HG03521 (cell line): Measurements from ENCODE around the gene THOC1.
A peak's percentile ranks its signal among the peaks of the same experiment; 100 is the strongest.
"Not testable (repeated sequence)": the region's sequence is repeated elsewhere in the genome, so short reads cannot be mapped to it uniquely, and the experiment has no call there.

Experiments used
- ATAC-seq: cut with Tn5 transposase; IDR thresholded peaks from one replicate; pipeline ENCODE4 v1.9.1; 2021; ENCODE audit warnings: mild to moderate bottlenecking, moderate library complexity; ENCODE audit not compliant: unreplicated experiment

The THOC1 gene, protein sequence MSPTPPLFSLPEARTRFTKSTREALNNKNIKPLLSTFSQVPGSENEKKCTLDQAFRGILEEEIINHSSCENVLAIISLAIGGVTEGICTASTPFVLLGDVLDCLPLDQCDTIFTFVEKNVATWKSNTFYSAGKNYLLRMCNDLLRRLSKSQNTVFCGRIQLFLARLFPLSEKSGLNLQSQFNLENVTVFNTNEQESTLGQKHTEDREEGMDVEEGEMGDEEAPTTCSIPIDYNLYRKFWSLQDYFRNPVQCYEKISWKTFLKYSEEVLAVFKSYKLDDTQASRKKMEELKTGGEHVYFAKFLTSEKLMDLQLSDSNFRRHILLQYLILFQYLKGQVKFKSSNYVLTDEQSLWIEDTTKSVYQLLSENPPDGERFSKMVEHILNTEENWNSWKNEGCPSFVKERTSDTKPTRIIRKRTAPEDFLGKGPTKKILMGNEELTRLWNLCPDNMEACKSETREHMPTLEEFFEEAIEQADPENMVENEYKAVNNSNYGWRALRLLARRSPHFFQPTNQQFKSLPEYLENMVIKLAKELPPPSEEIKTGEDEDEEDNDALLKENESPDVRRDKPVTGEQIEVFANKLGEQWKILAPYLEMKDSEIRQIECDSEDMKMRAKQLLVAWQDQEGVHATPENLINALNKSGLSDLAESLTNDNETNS

DNA sequence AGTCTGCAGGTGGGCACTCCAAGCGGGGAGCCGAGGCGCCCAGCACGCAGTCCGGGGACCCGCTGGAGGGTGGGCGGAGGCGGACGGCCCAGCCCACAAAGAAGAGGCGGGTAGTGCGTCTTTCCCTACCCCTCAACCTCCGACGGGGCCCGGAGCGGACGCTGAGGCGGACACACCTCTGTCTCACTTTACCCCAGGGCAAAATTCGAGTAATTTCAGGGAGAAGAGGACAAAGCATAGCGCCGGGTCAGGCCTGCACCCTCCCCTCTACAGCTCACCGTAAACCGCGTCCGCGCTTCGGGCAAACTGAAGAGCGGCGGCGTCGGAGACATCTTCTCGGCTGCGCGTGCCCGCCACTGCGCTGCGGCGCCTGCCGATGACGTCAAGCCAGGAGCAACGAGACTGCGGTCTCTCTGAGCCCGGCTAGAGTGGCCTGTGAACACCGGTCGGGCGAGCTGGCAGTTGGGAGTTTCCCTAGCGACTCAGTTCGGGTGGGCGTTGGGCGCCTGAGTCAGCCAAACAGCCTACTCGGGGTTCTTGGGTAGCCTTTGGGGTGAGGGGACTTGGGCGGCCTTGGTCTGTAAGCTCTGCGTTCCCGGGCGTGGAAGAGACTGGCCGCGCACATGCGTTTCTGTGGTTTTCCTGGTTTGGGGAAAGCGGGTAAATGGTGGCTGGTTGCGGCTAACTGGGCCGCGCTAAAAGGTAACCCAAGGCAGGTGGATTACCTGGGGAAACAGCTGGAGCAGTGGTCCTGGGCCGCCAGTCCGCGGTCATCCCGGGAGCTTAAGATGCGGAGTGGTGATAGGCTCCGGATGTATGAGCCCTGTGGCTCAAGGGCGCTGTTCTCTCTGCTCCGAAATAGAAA lies at the start of gene THOC1:
TSS of gene THOC1 (minus strand) at position 360 of the 865 bp plus-strand sequence. CDS start at position 332, 28 bp downstream.
- peak; percentile 86 for ATAC-seq

DNA sequence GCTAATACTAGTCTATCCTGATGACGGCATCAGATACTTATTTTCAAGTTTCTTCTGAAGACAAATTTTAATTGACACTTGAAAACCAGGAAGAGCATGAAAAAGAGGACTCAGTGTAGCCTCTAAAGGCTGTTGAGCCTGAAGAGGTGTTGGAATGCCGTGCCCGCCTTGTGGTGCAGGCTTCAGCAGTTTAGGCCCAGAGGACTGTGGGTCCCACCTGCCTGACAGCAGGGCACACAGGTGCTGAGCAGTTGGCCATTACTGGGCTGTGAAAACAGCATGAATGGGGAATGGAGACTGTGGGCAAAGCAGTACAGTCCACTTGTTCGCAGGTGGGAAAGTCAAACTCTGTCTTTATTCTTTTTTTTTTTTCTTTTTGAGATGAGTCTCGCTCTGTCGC lies 49.8 kb upstream of the THOC1 start:
- no peak for ATAC-seq

DNA sequence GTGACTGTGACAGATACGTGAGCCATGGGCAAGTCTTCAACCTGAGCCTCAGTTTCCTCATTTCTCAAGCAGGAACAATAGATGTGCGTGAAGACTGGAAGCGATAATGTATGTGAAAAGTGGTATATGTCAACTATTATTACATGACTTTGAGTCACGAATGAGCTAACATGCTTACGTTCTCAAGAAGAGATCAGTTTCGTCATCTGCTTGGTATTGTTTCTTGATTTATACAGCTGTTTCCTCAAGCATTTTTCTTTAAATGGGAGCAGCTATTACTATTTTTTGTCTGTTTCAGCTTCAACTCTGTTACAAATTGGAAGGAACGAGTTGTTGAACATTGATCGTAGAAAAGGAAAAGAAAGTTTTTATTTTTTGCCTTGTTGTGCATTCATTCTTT lies 48.5 kb upstream of the THOC1 start:
- ATAC-seq = no peak

DNA sequence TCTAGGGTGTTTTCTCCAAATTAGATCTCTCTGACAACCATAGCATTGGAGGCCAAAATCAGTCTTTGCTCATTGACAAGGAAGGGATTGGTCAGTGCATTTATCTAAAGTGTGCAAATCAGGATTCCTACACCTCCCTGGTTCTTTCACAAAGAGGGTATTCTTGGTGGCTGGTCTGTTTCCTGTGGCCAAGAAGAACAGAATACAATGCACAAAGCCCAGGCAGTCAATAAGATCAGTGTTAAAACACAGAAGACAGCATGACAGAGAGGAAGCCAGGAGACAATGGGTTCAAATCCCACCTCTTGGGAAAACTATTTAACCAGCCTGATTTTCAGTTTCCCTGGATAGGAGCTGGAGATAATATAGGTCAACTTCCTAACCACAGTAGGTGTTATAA lies 46.1 kb upstream of the THOC1 start:
- no peak for ATAC-seq

DNA sequence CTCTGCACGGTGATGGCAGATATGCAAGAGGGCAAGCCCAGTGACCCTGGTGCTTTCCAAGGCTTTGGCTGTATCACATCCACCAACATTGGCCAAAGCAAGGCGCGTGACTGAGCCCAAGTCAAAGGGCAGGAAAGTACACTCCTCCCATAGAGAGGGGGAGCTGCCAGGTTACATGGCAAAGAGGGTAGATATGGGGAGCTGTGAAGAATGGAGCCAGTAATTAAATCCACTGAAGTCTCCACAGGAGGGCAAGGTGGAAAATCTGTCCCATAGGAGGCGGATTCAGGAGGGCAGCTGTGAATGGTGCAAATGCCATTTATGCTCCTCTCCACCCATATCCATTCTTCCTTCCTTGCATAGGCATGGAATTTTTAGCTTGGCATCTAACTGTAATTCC lies 44.6 kb upstream of the THOC1 start:
- no peak for ATAC-seq

DNA sequence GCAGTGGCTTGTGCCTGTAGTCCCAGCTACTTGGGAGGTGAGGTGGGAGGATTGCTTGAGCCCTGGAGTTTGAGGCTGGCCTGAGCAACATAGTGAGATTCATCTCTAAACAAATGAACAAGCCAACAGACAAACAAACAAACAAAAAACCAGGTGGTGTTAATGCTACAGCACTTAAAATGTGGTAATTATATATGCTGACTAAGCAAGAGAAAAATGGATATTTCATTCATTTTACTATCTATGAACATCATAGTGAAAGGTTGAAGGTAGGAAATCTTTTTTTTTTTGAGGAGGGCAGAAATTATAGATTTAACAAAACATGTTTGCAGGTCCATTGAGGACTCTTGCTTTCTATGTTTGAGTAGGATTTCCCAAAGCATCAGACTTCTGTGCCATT lies 42.2 kb upstream of the THOC1 start:
- no peak for ATAC-seq

DNA sequence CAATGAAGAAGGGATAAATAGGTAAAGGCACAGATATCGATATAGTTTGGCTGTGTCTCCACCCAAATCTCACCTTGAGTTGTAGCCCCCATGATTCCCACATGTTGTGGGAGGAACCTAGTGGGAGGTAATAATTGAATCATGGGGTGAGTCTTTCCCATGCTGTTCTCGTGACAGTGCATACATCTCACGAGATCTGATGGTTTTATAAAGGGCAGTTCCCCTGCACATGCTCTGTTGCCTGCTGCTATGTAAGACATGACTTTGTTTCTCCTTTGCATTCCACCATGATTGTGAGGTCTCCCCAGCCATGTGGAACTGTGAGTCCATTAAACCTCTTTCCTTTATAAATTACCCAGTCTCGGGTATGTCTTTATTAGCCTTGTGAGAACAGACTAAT lies 40.2 kb upstream of the THOC1 start:
- not testable (repeated sequence) for ATAC-seq

DNA sequence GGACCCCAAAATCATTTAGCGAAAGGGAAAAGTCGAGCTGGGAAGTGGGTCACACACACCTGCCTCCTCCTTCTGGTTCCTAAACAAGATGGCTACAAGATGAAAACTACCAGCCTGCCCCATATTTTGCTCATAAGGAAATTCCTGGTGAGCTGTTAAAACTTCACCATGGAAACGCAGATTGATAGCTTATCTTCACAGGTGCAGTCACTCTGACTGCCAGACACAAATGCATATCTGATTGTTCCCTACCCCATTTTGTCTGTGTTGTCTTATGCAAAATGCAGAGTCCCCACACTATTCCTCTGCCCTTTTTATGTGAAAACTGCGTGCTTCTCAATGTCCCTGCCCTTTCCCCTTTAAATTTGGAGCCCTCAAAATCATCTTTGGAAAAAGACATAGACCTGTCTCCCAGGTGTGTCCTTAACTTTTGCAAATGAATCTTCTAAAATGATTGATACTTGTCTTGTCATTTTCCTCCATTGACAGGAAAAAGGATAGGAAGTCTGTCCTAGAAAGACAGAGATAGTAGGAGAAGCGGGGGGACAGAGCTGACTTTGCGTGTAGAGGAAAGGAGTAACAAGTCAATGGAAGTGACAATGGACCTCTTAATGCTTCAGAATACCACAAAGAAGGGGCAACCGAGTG lies 38.9 kb upstream of the THOC1 start:
- ATAC-seq = no peak

DNA sequence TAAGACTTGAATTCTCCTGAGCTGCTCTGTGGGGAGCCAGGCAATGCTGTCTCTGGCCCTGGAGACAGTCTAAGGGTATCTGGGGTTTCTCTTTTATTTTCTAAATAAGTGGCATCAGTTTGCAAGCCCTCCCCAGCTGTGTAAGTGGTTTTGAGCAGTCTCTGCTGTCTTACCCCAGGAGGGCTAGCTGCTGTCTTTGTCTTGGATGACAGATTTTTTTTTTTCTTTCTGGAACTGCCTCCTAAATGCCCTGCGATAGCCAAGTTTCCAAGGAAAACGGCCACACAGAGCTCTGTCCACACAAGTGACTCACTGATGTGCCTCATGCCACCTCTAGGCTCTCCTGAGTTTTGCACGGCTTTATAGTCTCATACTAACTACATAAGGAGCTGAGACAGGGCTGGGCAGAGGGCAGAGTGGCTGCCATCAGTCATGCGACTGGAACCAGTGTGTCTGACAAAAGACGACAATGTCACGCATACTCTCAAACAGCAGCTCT lies 37.2 kb upstream of the THOC1 start:
- ATAC-seq = no peak

DNA sequence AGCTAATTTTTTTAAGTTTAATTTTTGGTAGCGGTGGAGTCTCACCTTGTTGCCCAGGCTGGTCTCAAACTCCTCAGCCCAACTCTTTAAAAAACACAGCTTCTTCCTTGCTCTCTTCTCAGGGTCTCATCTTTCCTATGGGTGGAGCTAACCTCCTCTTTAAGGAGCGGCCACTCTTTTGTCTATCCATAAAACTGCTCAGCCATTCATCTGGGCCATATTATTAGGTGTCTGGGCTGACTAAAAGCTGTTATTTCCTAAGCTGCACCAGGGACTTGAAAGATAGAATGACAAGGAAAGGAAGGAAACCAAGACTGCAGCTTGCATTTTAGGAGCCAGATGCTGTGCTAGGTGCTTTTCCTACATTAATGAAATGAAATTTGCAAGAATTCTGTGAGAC lies 35.8 kb upstream of the THOC1 start:
- no peak for ATAC-seq

DNA sequence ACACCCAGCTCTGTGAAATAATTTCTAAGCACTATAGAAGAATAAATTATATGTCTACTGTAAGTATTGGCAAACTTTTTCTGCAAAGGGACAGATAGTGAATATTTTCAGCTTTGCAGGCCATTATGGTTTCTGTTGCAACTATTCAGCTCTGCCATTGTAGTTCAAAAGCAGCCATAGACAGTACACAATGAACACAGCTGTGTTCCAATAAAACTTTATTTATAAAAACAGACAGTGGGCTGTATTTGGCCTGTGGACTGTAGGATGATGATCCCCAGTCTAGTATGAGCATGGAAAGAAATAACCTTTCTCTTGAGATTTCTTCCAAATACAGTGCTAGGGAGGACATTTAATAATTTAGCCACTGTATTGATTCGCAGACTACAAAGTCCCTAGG lies 35.2 kb upstream of the THOC1 start:
- no peak for ATAC-seq

DNA sequence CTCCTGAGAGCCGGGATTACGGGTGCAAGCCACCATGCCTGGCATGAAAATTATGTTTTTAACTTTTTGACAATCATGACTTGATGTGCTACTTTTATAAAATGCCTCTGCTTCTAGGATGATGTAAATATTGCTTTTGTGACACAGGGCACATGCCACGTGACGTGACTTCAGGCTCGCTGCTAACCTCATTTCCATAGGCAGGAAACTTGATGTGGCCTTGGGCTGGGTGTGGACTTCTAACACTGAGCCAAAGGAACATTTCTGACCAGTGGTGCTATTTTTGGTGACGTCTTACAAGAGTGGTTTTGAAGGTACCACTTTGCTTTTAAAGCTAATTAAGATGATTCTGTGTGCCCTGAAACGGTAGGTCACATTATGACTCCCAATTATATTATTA lies 34.2 kb upstream of the THOC1 start:
- no peak for ATAC-seq

DNA sequence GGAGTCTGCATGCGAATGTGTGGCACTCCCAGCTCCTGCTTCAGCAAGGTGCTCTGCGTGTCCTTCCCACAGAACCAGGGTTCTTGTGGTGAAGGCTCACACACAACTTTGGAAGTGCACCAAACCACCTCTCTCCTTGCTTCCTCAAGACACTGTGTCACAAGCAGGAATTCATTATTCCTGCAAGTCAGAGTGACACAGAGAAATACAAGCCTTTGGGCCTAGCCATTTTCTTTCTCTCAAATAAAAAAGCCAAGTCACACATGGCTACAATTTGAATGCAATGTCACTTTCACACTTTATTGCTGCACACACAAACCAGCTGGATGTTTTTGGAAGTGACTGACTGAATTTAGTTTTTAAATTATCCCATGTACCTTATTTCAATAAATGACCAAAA lies 30.1 kb upstream of the THOC1 start:
- no peak for ATAC-seq

DNA sequence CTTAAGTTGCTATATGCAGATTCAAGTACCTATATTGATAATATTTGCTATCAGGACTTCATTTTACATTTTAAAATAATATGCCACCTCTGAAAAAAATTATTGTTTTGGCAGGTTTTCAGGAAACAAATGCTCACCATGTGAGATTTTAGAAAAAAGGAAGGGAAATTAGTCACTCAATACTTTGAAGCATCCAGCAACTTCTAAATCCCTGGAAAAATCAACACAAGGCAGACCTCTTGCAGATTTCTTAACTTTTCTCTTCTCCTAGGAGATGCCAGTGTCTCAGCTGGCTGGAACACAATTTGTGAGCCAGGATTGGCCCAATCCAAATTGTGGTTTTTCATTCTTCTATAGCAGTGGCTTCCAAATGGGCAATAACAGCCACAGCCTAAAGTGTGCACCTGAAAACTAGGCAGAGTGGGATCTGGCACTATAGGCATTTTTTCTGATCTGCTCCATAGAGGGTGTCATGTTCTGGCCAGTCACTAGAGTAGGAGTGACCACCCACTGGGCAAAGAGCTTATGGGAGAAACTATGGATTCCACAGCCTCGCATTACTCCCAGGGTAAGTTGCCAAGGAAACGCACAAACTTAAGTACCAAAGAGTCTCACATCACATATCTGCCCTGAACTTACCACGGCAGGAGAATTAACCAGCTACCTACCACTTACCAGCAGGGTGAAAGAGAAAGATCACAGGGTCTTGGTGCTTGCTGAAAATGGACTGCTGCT lies 28.1 kb upstream of the THOC1 start:
- no peak for ATAC-seq

DNA sequence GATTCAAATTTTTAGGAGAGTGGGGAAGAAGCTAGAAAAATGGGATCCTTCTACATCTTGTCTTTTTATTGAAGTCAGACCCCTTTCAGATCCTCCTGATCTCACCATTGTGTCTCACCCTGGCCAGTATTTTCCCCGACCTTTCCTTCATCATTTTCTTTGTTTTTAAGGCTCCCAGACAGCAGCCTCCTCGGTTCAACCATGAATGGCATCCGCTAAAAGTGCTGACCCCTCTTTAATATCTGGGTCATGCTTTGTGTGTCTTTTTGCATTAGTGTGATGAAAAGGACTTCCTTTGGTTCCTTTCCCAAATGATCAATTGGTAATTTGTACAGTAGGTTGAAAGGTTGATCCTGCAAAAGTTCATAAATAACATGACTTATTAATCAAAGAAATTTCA lies 26.7 kb upstream of the THOC1 start:
- ATAC-seq = no peak

DNA sequence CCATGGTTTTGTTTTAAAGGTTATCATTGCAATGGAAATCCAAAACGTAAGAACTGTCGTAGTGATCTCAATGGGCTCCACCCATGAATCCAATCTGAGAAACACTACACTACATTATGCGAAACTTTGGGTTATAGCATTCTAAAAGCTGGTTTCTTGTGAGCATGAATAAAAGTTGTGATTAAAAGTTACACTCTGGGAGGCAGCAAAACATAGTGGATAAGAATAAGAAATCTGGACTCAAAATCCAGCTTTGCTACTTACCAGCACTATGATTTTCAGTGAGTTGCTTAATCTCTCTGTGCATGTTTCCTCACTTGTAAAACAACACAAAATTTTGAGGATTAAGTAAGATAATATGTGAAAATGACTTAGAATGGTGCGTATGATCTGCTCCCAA lies 25.7 kb upstream of the THOC1 start:
- no peak for ATAC-seq

DNA sequence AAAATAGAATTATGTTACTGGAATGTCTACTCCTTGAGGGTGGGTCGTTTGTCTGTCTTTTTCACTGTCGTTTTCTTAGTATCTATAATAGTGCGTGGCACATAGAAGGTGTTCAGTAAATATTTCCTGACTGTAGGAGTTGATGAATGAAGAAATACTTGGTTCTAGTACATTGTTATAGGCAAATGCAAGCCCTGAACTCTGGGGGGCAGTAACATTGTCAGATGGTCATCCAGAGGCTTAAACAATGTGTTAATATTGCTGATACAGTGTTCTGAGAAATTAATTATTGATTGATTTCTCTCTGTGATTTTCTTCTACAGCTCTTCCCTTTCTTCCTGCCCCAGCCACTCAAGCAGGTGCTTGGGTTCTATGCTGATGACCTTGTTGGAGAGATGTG lies 24.4 kb upstream of the THOC1 start:
- ATAC-seq = no peak

DNA sequence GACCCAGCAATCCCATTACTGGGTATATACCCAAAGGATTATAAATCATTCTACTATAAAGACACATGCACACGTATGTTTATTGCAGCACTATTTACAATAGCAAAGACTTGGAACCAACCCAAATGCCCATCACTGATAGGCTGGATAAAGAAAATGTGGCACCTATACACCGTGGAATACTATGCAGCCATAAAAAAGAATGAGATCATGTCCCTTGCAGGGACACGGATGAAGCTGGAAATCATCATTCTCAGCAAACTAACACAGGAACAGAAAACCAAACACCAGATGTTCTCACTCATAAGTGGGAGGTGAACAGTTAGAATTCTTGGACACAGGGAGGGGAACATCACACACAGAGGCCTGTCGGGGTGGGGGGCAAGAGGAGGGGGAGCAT lies 22.1 kb upstream of the THOC1 start:
- ATAC-seq = not testable (repeated sequence)

DNA sequence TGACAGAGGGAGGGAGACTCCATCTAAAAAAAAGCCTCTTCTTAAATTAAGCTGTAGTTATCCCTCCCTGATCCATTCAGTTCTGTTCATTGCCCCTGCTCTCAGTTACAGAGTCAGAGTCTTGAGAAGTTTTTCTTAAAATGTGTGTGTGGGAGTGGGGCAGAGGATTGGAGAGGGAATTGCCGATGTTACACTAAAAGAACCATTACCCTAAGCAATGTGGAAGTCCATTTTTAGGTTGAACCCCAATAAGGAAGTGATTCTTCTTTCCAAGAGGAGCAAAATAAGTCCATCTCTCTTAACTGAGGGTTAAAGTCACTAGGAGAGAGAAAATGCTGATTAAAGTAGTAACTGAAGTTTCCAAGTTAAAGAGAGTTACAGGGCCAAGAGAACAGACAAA lies 21.2 kb upstream of the THOC1 start:
- no peak for ATAC-seq
